Stimulated activated CD8-positive, alpha-beta memory T cell treated with anti-CD3 and anti-CD28 coated beads, Interleukin-7, amount 100 ng/mL, for 4 hours (primary cell): ENCODE results near the gene AGO3.
"Not testable (repeated sequence)": the region's sequence is repeated elsewhere in the genome, so short reads cannot be mapped to it uniquely, and the experiment has no call there.

ENCODE experiments used
- DNase-seq, 2 donors: peaks; one replicate each; pipeline ENCODE4 v3.0.0-alpha.2; 2020; ENCODE audit warnings: low read depth in 2 of 2

AGO3 gene

DNA sequence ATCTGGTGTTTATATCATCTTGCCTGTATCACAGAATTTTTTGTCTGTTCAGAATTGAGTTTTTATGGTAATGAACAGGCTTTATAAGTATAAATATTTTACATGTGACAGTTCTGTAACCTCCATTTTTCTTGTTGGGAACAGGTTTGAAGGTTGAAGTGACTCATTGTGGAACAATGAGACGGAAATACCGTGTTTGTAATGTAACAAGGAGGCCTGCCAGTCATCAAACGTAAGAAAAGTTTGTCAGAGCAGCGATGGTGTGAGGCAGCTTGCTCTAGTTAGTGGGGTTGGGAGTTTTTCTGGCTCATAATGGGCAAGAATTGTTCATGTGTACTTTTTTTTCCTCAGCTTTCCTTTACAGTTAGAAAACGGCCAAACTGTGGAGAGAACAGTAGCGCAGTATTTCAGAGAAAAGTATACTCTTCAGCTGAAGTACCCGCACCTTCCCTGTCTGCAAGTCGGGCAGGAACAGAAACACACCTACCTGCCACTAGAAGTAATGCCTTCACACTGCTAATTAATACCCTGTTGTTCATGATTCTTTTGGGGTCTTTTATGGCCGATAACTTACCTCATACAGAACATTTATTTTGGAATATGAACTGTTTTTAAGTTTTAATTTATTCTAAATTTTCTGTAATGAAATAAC is 77.8 kb downstream of the AGO3 start:
- no peak for DNase-seq

DNA sequence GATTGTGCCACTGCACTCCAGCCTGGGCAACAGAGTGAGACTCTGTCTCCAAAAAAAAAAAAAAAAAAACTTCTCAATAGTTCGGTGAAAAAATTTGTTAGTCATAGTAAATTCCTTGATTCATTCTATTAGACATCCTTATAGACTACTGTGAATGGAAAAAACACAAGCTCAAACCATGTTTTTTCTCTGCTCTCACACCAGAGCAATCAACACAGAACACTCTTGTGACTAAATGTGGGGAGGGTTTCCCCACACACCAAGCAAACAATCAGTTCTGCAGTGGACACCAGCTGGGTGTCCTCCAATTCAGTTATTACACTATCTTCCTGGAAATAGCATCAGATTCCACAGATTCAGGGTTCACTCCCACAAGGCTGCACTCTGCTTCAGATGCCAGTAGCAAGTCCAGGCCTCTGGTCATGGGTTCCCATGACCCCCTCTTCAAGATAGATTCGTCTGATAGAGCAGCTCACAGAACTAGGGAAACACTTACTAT is 83.9 kb downstream of the AGO3 start:
- DNase-seq = no peak

DNA sequence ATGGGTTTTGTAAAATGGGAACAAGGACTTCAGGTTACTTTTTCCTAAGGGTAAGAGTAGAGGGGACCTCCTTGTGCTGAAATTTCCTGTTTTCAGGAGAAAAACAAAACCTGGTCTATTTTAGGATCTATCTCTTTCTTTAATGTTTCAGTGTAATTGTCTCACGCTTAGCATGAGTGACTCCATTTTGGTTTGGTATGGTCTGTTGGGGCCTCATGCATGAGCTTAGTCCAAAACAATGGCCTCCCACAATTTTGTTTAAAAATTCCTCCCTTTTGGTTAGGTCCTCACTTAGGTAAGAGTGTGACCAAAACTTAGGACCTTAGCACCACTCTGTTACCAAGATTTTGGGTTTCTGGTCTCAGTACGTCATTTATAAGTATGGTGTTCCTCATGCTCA is 85.8 kb downstream of the AGO3 start:
- no peak for DNase-seq

DNA sequence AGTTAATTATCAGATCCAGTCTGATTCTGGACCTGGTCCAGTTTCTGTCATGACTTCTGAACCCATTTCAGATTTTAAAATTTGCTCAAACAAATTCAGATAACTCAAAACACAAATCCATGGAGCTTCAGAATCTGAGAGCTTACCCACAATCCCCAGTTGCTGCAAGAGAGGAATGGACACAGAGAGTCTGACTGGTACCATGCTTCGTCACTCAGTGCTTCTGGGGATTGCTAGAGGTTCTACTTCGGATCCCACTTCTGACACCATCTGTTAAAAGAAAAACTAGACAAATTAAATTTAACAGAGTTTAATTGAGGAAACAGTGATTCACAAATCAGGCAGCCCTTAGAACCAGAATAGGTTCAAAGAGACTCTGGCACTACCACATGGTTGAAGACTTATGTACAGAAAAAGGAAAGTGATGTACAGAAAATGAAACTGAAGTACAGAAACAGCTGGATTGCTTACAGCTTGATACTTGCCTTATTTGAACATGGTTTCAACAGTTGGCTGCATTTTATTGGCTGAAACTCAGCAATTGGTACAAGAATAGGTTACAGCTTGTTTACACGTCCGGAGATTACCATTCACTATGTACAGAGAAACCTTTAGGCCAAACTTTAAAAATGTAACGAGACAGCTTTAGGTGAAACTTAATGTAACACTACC is 92.3 kb downstream of the AGO3 start:
- no peak for DNase-seq

DNA sequence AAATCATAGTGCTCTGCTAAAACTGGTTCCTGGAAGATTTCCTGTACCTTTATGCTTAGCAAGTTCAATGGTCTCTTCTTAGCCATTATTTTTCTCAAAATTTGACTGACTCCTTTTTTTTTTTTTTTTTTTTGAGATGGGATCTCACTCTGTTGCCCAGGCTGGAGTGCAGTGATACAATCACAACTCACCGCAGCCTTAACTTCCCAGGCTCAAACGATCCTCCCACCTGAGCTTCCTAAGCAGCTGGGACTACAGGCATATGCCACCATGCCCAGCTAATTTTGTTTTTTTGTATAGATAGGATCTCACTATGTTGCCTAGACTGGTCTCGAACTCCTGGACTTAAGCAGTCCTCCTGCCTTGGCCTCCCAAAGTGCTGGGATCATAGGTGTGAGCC is 93.1 kb downstream of the AGO3 start:
- DNase-seq = not testable (repeated sequence)

DNA sequence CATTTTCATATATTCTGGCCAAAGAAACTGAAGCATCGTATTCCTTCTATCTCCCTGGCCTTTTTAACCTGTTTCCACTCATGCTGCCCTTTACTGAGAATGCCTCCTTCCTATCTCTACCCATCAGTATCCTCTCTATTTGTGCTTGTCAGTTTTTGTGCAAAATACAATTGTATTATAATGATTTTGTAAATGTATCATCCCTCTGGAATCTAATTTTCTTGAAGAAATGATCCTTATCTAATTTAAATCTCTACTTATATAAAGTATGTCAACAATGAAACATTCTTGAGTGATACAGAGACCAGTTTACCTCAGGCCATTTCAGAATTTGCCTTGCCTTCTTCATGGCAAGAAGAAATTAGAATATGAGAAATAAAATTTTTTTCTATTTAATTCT is 93.9 kb downstream of the AGO3 start:
- DNase-seq = no peak

DNA sequence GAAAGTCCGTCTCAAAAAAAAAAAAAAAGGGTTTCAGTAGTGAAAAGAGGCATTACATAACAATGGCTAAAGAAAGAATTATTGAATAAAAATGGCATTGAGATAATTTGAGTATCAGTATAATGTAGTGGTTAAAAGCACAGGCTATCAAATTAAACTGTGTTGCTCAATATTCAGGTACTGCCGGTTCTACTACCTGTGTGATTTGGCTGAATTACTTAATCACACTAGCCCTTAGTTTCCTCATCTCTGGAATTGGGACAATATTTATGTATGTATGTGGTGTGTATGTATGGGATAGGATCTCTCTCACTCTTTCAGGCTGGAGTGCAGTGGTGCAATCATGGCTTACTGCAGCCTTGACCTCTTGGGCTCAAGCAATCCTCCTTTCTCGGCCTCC is 96.9 kb downstream of the AGO3 start:
- no peak for DNase-seq

DNA sequence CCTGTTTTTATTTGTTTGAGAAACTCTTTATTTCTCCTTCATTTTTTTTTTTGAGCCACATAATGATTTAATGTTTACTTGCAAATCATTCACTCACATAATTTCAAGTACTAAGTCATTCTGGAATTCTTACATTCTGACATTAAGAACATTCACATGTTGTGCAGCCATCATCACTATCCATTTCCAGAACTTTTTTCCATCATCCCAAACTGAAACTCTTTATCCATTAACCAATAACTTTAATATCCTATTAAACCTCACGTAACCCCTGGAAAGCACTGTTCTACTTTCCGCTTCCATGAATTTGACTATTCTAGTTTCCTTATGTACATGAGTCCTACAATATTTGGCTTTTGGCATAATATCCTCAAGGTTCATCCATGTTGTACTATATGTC is 100.5 kb downstream of the AGO3 start:
- DNase-seq = no peak

DNA sequence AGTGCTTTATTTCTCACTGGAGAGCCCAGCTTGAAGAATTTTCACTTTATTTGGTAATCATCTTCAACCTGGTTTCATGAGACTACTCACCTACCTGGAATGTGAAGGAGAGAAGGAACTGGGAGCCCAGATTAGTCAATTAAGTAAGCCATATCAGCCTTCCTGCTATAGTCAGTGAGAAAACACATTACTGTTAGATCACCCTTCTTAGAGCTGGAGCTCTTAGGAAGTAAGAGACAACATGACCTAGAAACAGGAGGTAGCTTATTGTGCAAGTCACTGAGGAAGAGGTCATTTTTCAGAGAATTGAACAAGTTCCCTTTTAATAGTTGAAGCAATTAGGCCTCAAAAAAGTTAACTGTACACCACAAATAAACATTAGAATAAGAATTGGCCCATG is 103.8 kb downstream of the AGO3 start:
- DNase-seq = no peak

DNA sequence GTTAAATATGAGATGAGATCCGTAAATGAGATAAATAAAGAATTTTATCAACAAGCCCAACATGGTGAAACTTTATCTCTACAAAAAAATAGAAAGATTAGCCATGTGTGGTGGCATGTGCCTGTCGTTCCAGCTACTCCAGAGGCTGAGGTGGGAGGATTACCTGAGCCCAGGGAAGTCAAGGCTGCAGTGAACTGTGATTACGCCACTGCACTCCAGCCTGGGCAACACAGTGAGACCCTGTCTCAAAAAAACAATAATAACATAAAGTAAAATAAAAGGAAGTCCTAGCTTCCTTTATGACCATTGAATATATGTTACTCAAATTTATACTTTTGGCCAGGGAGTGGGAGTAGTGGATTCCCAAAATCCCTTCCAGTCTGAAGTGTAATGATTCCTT is 104.2 kb downstream of the AGO3 start:
- DNase-seq = no peak

DNA sequence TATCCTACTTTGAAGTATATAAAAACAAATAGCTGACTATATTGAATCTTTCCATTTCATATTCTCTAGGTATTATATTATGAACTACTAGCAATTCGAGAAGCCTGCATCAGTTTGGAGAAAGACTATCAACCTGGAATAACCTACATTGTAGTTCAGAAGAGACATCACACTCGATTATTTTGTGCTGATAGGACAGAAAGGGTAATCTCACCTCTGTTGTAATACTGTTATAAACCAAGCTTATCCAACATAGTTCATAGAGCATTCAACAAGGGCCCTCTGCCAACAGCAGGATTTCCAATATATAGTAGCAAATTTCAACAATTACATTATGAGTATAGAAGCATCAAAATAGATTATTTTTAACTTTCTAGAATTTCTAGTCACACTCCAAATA is 109.3 kb downstream of the AGO3 start:
- DNase-seq = no peak

DNA sequence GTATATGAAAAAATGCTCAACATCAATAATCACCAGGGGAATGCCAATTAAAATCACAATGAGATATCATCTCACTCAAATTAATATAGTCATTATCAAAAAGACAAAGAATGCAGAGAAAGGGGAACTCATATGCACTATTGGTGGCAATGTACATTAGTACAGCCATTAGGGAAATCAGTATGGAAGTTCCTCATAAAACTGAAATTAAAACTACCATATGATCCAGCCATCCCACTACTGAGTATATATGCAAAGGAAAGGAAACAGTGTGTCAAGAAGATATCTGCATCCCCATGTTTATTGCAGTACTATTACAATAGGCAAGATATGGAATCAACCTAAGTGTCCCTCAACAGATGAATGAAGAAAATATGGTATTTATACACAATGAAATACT is 120.9 kb downstream of the AGO3 start:
- no peak for DNase-seq

DNA sequence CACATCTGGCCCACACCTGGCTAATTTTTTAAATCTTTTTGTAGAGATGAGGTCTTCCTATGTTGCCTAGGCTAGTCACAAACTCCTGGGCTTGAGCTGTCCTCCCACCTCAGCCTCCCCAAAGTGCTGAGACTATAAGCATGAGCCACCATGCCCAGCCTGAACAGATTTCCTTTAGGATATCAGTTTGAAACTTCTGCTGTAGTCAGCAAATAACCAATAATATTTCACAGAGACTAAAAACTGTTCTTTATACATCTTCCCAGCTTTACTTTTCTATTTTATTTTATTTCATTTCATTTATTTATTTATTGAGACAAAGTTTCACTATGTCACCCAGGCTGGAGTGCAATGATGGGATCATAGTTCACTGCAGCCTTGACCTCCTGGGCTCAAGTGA is 123.1 kb downstream of the AGO3 start:
- DNase-seq = no peak

DNA sequence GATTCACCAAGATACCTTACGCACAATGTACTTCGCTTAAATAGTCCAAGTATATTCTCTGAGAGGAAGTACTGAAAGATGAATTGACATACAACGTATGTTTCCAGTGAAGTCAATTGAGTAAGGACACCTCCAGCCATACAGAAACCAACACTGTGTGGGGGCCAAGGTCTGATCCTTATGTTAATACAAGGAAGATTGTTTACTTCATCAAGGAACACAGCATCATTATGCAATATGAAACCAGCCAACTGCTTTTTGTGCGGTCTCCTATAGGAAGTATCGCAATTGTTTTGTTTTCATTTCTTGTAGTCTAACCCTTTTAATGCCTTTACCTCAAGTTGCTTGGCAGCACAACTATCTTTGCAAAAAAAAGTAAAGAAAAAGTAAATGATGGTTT is 124.8 kb downstream of the AGO3 start:
- DNase-seq = no peak

DNA sequence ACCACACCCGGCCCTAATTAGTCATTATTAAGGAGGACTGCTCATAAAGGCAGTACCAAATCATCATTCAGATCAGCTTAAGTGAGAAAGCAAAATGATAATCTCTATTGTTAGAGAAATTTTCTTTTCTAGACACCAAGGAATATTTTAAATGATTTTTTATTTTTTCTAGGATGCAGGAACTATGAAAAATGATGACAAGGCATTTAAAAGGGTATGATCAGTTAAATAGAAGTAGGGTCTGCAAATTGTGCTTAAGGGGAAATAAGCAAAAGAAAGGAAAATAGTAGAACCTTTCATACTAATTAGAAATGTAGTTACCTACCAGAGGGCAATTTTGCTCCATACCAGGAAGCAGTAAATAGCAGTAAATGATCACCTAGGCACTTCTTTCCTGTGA is 131.4 kb downstream of the AGO3 start:
- DNase-seq = no peak

DNA sequence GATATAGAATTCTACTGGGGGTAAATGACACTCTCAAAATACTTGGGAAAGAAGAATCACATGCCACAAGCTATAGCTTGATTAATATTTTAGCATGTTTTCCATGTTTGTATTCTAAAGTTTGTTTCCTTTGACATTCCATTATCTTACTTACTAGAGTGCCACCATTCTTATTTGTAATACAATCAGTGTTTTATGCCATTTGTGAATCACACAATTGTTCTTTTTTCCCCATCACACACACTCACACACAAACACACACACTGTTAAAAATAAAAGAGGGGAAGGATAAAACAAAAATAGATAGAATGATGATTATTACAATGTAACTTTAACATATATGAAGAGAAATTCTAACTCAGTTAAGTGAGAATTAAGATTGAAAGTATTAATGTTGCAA is 137.0 kb downstream of the AGO3 start:
- no peak for DNase-seq

DNA sequence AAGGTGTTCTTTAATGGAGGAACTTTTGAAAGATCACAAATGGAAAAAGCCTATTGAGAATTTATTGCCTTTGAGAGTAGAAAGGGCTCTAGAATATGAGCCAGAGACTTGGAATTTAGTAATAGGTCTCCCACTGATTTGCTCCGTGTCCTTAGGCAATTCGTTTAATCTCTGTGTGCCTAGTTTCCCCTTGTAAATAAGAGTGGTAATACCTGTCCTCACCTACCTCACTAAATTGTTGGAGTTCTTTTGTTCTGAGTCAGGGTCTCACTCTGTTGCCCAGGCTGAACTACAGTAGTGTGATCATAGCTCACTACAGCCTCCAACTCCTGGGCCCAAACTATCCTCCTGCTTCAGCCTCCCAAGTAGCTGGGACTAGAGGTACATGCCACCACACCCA is 138.0 kb downstream of the AGO3 start:
- DNase-seq = no peak

DNA sequence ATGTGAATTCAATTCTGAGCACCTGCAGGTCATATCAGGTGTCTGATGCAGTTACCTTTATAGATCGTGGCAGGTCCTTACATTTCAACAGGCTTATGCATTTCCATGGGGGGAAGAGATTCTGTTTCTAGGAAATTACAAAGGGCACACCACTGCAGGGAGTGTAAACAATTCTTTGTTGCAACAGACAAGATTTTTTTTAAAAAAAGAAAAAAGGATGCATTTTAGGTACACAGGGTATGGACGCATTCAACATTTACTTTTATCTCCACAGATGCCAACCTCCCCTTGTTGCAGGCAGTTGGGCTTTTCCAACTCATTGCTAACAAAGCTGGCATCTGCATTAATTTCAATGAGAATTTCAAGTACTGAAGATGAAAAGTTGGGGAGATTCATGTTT is 139.4 kb downstream of the AGO3 start:
- DNase-seq = no peak

DNA sequence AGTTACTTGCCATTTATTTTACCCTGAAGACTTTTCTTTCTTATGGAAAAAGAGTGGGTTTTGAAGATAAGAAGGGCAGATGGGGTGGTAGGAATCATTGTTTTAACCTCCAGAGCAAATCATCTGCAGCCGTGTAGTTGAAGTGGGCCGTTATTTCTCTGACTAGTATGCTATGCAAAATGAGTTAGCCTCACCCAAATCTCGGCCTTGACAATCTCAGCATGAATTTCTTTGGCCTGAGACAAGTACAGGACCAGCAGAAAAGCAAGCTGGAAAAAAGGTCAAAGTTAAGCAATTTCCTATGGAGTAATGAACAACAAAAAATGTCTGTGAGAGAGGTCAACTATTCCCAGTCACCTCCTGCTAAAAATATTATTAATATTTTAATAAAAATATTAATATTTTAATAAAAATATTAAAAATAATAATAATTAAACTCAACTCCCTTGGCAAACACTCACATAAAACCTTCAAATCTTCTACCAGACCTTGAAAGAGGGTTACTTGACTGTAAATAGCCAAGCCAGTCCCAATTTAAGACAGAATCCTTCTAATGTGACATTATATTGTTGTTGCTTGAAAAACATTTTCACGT is 146.2 kb downstream of the AGO3 start:
- DNase-seq = no peak

DNA sequence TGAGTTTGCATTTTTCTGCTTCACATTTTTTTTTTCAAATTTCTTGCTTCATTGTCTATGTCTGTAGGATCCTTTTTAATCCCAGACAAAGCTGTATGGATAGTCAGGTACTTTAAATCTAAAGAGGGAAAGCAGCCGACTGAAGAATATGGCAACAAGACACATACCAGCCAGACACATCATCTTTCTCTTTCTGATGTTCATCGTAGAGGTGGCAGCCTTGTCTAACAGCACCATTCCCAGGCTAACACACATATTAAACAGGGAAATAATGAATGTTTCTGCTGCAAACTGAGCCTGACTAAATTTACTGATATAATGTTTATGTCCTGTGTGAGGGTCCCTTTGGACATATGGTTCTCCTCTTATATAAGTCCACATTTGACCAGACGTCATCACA is 149.3 kb downstream of the AGO3 start:
- DNase-seq = no peak

DNA sequence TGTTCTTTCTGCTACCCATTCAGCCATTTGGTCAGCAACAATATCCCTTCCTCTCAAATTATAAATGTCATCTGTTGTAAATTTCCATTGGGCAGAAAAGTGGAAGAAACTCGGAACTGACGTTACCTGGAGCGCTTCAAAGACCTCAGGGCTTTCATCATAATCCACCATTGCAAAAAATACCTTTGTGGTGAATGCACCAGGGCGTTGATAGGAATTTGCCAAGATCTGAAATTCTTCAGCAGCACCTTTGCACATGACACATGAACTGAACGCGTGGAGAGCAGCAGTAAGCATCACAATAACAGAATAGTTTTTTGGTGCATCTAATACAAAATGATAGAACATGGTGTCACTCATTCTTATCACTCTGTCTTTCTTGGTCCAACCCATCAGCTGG is 149.9 kb downstream of the AGO3 start:
- no peak for DNase-seq

DNA sequence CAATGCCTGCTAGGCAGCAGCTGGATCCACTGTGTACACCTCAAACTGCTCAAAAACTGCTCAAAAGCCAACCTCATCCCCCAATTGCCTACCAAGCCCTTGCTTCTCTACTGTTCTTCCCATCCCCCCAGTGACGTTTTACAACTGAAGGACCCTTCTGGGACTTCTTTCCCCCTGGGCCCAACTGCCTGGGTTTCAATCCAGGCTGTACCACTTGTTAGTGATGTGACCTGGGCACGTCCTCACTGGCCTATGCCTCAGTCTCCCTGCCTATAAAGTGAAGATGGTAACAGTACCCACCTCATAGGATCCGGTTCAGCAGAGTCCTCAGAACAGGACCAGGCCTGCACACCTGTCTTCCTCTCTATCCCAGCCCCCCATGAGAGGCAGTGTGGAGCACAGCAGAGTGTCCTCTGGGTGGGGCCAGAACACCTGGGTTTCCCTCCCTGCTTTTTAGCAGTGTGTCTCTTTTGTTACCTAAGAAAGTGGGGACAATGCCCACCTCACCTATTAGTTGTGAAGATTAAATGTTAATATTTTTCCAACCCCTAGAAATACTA is 151.1 kb downstream of the AGO3 start:
- no peak for DNase-seq

DNA sequence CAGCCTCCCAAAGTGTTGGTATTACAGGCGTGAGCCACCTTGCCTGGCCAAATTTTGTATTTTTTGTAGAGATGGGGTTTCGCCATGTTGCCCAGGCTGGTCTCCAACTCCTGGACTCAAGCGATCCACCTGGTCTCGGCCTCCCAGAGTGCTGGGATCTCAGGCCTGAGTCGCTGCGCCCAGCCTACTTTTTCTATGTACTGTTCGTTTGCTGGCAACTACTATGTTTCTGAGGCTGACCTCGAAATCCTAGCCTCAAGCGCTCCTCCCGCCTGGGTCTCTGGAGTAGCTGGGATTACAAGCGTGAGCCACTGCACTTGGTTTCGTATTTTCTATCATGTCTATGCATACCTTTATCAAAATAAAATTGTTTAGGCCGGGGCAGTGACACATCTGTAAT is 152.3 kb downstream of the AGO3 start:
- DNase-seq = no peak
